ENCODE results near the gene ATP1B3.
A peak's percentile ranks its signal among the peaks of the same experiment; 100 is the strongest.
"Not testable (repeated sequence)": the region's sequence is repeated elsewhere in the genome, so short reads cannot be mapped to it uniquely, and the experiment has no call there.

ATP1B3 gene

GRCh38 chr3:141875893-141876380, 506 bp upstream of the ATP1B3 start:
- TF ChIP-seq CTCF (conservative IDR thresholded peaks at IDR 0.05) = peak; percentile 50; the same call in 1 of the 2 replicates
- H3K27ac ChIP-seq = peak overlapping the region; percentile 90

- TF ChIP-seq CTCF (conservative IDR thresholded peaks at IDR 0.05) = no peak
- peak overlapping the region; percentile 90 for H3K27ac ChIP-seq
These were observed 613 bp downstream of the ATP1B3 start for GRCh38 chr3:141876891-141877621.

GRCh38 chr3:141877911-141878310, 1.5 kb downstream of the ATP1B3 start:
- TF ChIP-seq CTCF (conservative IDR thresholded peaks at IDR 0.05) = no peak
- H3K27ac ChIP-seq = peak overlapping the region; percentile 90

- H3K27ac ChIP-seq = peak overlapping the region; percentile 90
- TF ChIP-seq CTCF (conservative IDR thresholded peaks at IDR 0.05) = no peak
These were observed 1.9 kb downstream of the ATP1B3 start for GRCh38 chr3:141878326-141878725.

GRCh38 chr3:141878817-141879216, 2.4 kb downstream of the ATP1B3 start:
- TF ChIP-seq CTCF (conservative IDR thresholded peaks at IDR 0.05) = no peak
- peak overlapping the region; percentile 90 for H3K27ac ChIP-seq

GRCh38 chr3:141881702-141882101, 5.3 kb downstream of the ATP1B3 start:
- H3K27ac ChIP-seq = no peak overlapping the region
- TF ChIP-seq CTCF (conservative IDR thresholded peaks at IDR 0.05) = no peak

GRCh38 chr3:141887051-141887450, 10.6 kb downstream of the ATP1B3 start:
- no peak overlapping the region for H3K27ac ChIP-seq
- no peak for TF ChIP-seq CTCF (conservative IDR thresholded peaks at IDR 0.05)

GRCh38 chr3:141888548-141888947, 12.1 kb downstream of the ATP1B3 start:
- H3K27ac ChIP-seq = not testable (repeated sequence)
